Loucy (cell line): Measurements from ENCODE around the gene DDIT3.

Source experiments
- H2AFZ ChIP-seq: fragments of 200-600 bp; sonication (generic); 2 replicates; pipeline ENCODE4 v1.6.0; 2016; ENCODE audit warnings: antibody characterized with exemption, mild to moderate bottlenecking, low read length, moderate library complexity
- H3F3A ChIP-seq: fragments of 200-600 bp; 2 replicates; pipeline ENCODE4 v1.6.0; 2016; ENCODE audit warnings: antibody characterized with exemption, low read depth, mild to moderate bottlenecking
- H3K27me3 ChIP-seq: fragments of 200-600 bp; sonication (generic); 2 replicates; pipeline ENCODE4 v1.6.1; 2014; ENCODE audit warnings: low read length, mild to moderate bottlenecking; ENCODE audit not compliant: insufficient read depth, poor library complexity, severe bottlenecking
- H3K36me3 ChIP-seq: fragments of 200-600 bp; sonication (generic); 2 replicates; pipeline ENCODE4 v1.6.1; 2016; ENCODE audit warnings: low read length; ENCODE audit not compliant: insufficient read depth
- H3K4me1 ChIP-seq: fragments of 200-600 bp; sonication (generic); 2 replicates; pipeline ENCODE4 v1.5.1; 2014; ENCODE audit warnings: low read length, mild to moderate bottlenecking; ENCODE audit not compliant: insufficient read depth, poor library complexity, severe bottlenecking
- H3K4me2 ChIP-seq: fragments of 200-600 bp; sonication (generic); 2 replicates; pipeline ENCODE4 v1.6.0; 2014; ENCODE audit warnings: antibody characterized with exemption, low read length, low read depth, mild to moderate bottlenecking; ENCODE audit not compliant: poor library complexity, severe bottlenecking
- H3K4me3 ChIP-seq: fragments of 200-600 bp; sonication (generic); 2 replicates; pipeline ENCODE4 v1.5.1; 2014; ENCODE audit warnings: low read length, mild to moderate bottlenecking, mixed read lengths; ENCODE audit not compliant: poor library complexity, severe bottlenecking
- H3K79me2 ChIP-seq: fragments of 200-600 bp; sonication (generic); 2 replicates; pipeline ENCODE4 v1.6.1; 2014; ENCODE audit warnings: low read length; ENCODE audit not compliant: insufficient read depth
- H3K9ac ChIP-seq: fragments of 200-600 bp; sonication (generic); 2 replicates; pipeline ENCODE4 v1.6.0; 2014; ENCODE audit warnings: mild to moderate bottlenecking, low read depth, low read length, moderate library complexity; ENCODE audit not compliant: poor library complexity, severe bottlenecking
- H3K9me2 ChIP-seq: fragments of 200-600 bp; sonication (generic); replicated peaks from 2 replicates; pipeline ENCODE4 v1.6.1; 2016; ENCODE audit warnings: low read depth, low read length, mixed read lengths
- H3K9me3 ChIP-seq: fragments of 200-600 bp; sonication (generic); 2 replicates; pipeline ENCODE4 v1.6.1; 2014; ENCODE audit warnings: mild to moderate bottlenecking, antibody characterized with exemption, low read length, low read depth; ENCODE audit not compliant: insufficient read depth
- H4K20me1 ChIP-seq: fragments of 200-600 bp; sonication (generic); 2 replicates; pipeline ENCODE4 v1.6.0; 2014; ENCODE audit warnings: antibody characterized with exemption, low read length, mild to moderate bottlenecking; ENCODE audit not compliant: insufficient read depth, poor library complexity, severe bottlenecking
- CTCF ChIP-seq: fragments of 200-600 bp; sonication (generic); conservative IDR thresholded peaks from 2 replicates; pipeline ENCODE4 v1.5.1; 2014; ENCODE audit warnings: mild to moderate bottlenecking, antibody characterized with exemption, low read length
- EZH2phosphoT487 ChIP-seq: fragments of 200-600 bp; IDR thresholded peaks from 2 replicates; pipeline ENCODE4 v1.6.1; 2018; ENCODE audit warnings: antibody characterized with exemption, mild to moderate bottlenecking, moderate library complexity, borderline replicate concordance

Gene DDIT3

GRCh38 chr12:57479043-57479375 lies 41.3 kb downstream of the DDIT3 start:
- Histone ChIP-seq H4K20me1 (no peaks in the 10 kb centered on the region), H3K9ac (peak overlapping the region; percentile 86), H2AFZ (no peak overlapping the region), H3F3A (peaks cover 8% of the 10 kb centered on the region; the same call in 1 of the 2 replicates), H3K9me3 (no peaks in the 10 kb centered on the region), H3K4me2 (peak overlapping the region; percentile 90), H3K9me2 (no peaks in the 10 kb centered on the region), H3K4me1 (peaks cover 64% of the 10 kb centered on the region), H3K4me3 (peak overlapping the region; percentile 79), H3K27me3 (no peaks in the 10 kb centered on the region), H3K36me3 (peaks cover 3% of the 10 kb centered on the region; the same call in 1 of the 2 replicates), H3K79me2 (peaks cover 50% of the 10 kb centered on the region)
- TF ChIP-seq EZH2phosphoT487 (no peak), CTCF (no peak; the same call in 1 of the 2 replicates)

GRCh38 chr12:57477710-57478681 lies 42.3 kb downstream of the DDIT3 start:
- Histone ChIP-seq H3K4me2 (peak overlapping the region; percentile 90), H3K4me3 (peak overlapping the region; percentile 79), H3K9me3 (no peaks in the 10 kb centered on the region), H3K9me2 (no peaks in the 10 kb centered on the region), H3K79me2 (peaks cover 54% of the 10 kb centered on the region), H4K20me1 (peaks cover 3% of the 10 kb centered on the region), H3K27me3 (no peaks in the 10 kb centered on the region), H3K4me1 (peaks cover 64% of the 10 kb centered on the region), H3K9ac (peak overlapping the region; percentile 86), H3K36me3 (peaks cover 7% of the 10 kb centered on the region; the same call in 1 of the 2 replicates), H2AFZ (no peak overlapping the region; the same call in 1 of the 2 replicates), H3F3A (peaks cover 8% of the 10 kb centered on the region; the same call in 1 of the 2 replicates)
- TF ChIP-seq CTCF (no peak), EZH2phosphoT487 (no peak)

- Histone ChIP-seq H3F3A (peaks cover 8% of the 10 kb centered on the region; the same call in 1 of the 2 replicates), H3K4me2 (peak overlapping the region; percentile 90), H3K4me1 (peaks cover 64% of the 10 kb centered on the region), H3K36me3 (peaks cover 7% of the 10 kb centered on the region; the same call in 1 of the 2 replicates), H2AFZ (no peak overlapping the region; the same call in 1 of the 2 replicates), H4K20me1 (peaks cover 3% of the 10 kb centered on the region), H3K4me3 (peak overlapping the region; percentile 79), H3K79me2 (peaks cover 54% of the 10 kb centered on the region), H3K9me2 (no peaks in the 10 kb centered on the region), H3K27me3 (no peaks in the 10 kb centered on the region), H3K9ac (peak overlapping the region; percentile 86), H3K9me3 (no peaks in the 10 kb centered on the region)
- no peak for TF ChIP-seq EZH2phosphoT487
- TF ChIP-seq CTCF = no peak
These were observed 43.2 kb downstream of the DDIT3 start for GRCh38 chr12:57476993-57477709.
